H1 (cell line): ENCODE data around the gene METRNL.

Source experiments
- CEBPB ChIP-seq: IDR thresholded peaks from 2 replicates; pipeline ENCODE4 v1.6.1; 2012; ENCODE audit warnings: low read depth, low read length
- EP300 ChIP-seq, 2 experiments: IDR thresholded peaks; 1 replicate in 1 of 2; 2 replicates in 1 of 2; pipeline ENCODE4 v1.6.1; 2011 to 2012; ENCODE audit warnings: low read depth in 2 of 2, low read length in 2 of 2, mild to moderate bottlenecking in 2 of 2, borderline replicate concordance in 1 of 2, inconsistent platforms in 1 of 2, moderate library complexity in 1 of 2
- POLR2A ChIP-seq, 2 experiments: IDR thresholded peaks; 1 replicate in 1 of 2; 2 replicates in 1 of 2; pipeline ENCODE4 v1.6.1; 2011; ENCODE audit warnings: low read depth in 2 of 2, low read length in 2 of 2, mild to moderate bottlenecking in 2 of 2; ENCODE audit errors: control extremely low read depth in 1 of 2
- POLR2AphosphoS5 ChIP-seq: IDR thresholded peaks from 2 replicates; pipeline ENCODE4 v1.6.1; 2011; ENCODE audit warnings: low read depth, low read length
- SRF ChIP-seq: IDR thresholded peaks from 2 replicates; pipeline ENCODE4 v1.6.1; 2011; ENCODE audit warnings: mild to moderate bottlenecking, low read depth, low read length, moderate library complexity
- TCF12 ChIP-seq: IDR thresholded peaks from 2 replicates; pipeline ENCODE4 v1.6.1; 2011; ENCODE audit warnings: low read depth, mild to moderate bottlenecking, low read length
- TEAD4 ChIP-seq: IDR thresholded peaks from 2 replicates; pipeline ENCODE4 v1.6.1; 2012; ENCODE audit warnings: low read depth, low read length, inconsistent platforms, mixed read lengths
- ZNF274 ChIP-seq: IDR thresholded peaks from 2 replicates; pipeline ENCODE4 v1.7.0; 2012; ENCODE audit warnings: low read length, borderline replicate concordance; ENCODE audit errors: extremely low read depth
- TF ChIP-seq, protein P1 (sequence below): IDR thresholded peaks from 2 replicates; pipeline ENCODE4 v1.6.1; 2012; ENCODE audit warnings: inconsistent platforms
- TF ChIP-seq, protein P2 (sequence below), 3 experiments: IDR thresholded peaks; 1 replicate in 2 of 3; 2 replicates in 1 of 3; pipeline versions ENCODE4 v1.5.1 to v1.6.1; 2011; ENCODE audit warnings: low read length in 3 of 3, mild to moderate bottlenecking in 3 of 3, inconsistent platforms in 2 of 3, low read depth in 1 of 3, moderate library complexity in 1 of 3; ENCODE audit not compliant: insufficient read depth in 1 of 3; ENCODE audit errors: control extremely low read depth in 1 of 3
- TF ChIP-seq, protein P3 (sequence below): IDR thresholded peaks from 2 replicates; pipeline ENCODE4 v1.6.1; 2012; ENCODE audit warnings: low read length, inconsistent platforms

DNA sequence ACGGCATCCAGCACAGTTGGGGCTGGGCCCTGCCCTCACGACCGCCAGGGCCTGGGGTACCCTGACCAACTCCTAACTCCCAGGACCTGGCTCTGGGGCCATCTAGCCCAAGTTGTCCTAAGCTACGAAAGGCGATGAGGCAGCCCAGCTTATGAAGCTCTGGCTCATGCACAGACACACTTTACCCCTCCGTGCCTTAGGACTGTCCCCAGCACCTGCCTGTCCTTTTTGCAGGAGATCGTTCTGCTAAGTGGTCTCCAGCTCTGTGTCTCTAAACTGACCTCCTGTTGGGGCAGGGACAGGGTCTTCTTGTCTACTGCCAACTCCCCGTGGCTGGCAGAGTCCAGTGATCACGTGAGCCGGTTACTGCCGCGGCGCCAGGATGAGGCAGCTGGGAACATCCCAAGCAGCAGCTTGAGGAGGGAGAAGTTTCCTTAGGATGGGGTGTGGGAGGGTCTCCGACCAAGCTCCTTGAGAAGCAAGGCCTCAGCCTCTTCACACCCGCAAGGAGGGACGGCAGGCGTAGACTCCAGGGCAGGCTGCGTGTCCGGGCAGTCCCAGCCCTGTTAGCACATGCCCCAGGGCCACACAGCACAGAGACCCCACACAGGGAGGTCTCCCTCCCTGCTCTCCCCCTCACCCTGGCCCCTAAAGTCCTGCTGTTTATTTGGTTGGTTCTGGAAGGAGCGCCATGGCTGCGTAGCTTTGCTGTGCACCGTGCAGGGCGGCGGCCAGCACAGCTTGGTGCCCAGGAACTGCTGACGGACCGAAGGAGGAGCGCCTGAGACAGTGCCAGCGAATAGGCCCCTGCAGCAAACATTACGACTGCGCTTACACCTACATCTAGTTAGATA, 16.4 kb upstream of the METRNL start:
- TF ChIP-seq POLR2A (IDR thresholded peaks at IDR 0.05; ENCODE audit: control extremely low read depth in 1 of 2, low read depth in 2 of 2, low read length in 2 of 2) (no peak), POLR2AphosphoS5 (no peak), ZNF274 (no peak), TCF12 (no peak), SRF (no peak), EP300 (IDR thresholded peaks at IDR 0.05; ENCODE audit: borderline replicate concordance in 1 of 2, low read depth in 2 of 2, low read length in 2 of 2) (no peak), TEAD4 (no peak), CEBPB (no peak)
- TF ChIP-seq, protein P1, sequence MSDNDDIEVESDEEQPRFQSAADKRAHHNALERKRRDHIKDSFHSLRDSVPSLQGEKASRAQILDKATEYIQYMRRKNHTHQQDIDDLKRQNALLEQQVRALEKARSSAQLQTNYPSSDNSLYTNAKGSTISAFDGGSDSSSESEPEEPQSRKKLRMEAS: no peak
- TF ChIP-seq, protein P2, sequence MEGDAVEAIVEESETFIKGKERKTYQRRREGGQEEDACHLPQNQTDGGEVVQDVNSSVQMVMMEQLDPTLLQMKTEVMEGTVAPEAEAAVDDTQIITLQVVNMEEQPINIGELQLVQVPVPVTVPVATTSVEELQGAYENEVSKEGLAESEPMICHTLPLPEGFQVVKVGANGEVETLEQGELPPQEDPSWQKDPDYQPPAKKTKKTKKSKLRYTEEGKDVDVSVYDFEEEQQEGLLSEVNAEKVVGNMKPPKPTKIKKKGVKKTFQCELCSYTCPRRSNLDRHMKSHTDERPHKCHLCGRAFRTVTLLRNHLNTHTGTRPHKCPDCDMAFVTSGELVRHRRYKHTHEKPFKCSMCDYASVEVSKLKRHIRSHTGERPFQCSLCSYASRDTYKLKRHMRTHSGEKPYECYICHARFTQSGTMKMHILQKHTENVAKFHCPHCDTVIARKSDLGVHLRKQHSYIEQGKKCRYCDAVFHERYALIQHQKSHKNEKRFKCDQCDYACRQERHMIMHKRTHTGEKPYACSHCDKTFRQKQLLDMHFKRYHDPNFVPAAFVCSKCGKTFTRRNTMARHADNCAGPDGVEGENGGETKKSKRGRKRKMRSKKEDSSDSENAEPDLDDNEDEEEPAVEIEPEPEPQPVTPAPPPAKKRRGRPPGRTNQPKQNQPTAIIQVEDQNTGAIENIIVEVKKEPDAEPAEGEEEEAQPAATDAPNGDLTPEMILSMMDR (IDR thresholded peaks at IDR 0.05; ENCODE audit: control extremely low read depth in 1 of 3, insufficient read depth in 1 of 3, low read depth in 1 of 3, low read length in 3 of 3): no peak
- TF ChIP-seq, protein P3, sequence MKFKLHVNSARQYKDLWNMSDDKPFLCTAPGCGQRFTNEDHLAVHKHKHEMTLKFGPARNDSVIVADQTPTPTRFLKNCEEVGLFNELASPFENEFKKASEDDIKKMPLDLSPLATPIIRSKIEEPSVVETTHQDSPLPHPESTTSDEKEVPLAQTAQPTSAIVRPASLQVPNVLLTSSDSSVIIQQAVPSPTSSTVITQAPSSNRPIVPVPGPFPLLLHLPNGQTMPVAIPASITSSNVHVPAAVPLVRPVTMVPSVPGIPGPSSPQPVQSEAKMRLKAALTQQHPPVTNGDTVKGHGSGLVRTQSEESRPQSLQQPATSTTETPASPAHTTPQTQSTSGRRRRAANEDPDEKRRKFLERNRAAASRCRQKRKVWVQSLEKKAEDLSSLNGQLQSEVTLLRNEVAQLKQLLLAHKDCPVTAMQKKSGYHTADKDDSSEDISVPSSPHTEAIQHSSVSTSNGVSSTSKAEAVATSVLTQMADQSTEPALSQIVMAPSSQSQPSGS: no peak
